ENCODE results near the gene S100B. TPM values are rescaled to one million over a fixed set of nuclear protein-coding genes. Genes with fewer than 3 reads are reported as not detected.

S100B gene
- total and polyA plus RNA-seq, 2 of the 13 experiments (the other 11 are each of a cell fraction or from before 2014, with no cell fraction given): not detected

GRCh38 chr21:46567348-46567747 is 37.5 kb downstream of the S100B start (continued):
- no peak for TF ChIP-seq ZBTB10 (CRISPR knock-in tag; IDR thresholded peaks at IDR 0.05; ENCODE audit: borderline replicate concordance)
- TF ChIP-seq ZNF710 (CRISPR knock-in tag; IDR thresholded peaks at IDR 0.05; ENCODE audit: borderline replicate concordance): no peak
- no peak for TF ChIP-seq ZNF414 (CRISPR knock-in tag; IDR thresholded peaks at IDR 0.05)
- no peak for TF ChIP-seq ZNF484 (CRISPR knock-in tag; IDR thresholded peaks at IDR 0.05; ENCODE audit: borderline replicate concordance, low read depth)
- no peak for TF ChIP-seq SMC3 (IDR thresholded peaks at IDR 0.05; ENCODE audit: low read length)
- TF ChIP-seq SNAPC4 (CRISPR knock-in tag; IDR thresholded peaks at IDR 0.05): no peak
- no peak for TF ChIP-seq FOXK2 (IDR thresholded peaks at IDR 0.05)
- no peak for TF ChIP-seq GTF2F1 (IDR thresholded peaks at IDR 0.05; ENCODE audit: low read length)
- TF ChIP-seq ZNF326 (CRISPR knock-in tag; IDR thresholded peaks at IDR 0.05; ENCODE audit: borderline replicate concordance): no peak
- no peak for TF ChIP-seq HMGA1 (CRISPR knock-in tag; conservative IDR thresholded peaks at IDR 0.05)

Measured in HepG2 (cell line).